HG03378 (cell line): ENCODE data around the gene SEMA6B.
"Not testable (repeated sequence)": the region's sequence is repeated elsewhere in the genome, so short reads cannot be mapped to it uniquely, and the experiment has no call there.

Experiments
- ATAC-seq: cut with Tn5 transposase; IDR thresholded peaks from one replicate; pipeline ENCODE4 v1.9.1; 2021; ENCODE audit warnings: mild to moderate bottlenecking, moderate library complexity; ENCODE audit not compliant: unreplicated experiment

The SEMA6B gene

DNA sequence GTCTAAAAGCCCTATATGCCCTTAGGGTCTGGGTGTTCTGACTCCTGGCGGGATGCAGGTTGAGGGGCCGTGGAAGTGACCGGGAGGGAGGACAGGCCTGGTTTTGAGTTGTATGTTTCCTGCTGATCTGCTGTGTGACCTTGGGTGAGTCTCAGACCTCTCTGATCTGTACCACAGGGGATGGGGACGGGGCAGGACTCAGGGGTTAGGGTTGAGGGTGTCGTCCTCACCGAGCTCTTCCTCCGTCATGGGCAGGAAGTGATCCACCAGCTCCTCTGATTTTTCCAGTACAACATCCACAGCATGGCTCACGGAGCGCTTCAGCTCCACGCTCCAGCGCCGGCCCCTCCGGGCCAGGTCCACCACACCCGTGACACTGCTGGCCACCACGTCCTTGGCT is 30.6 kb downstream of the SEMA6B start:
- ATAC-seq = no peak

DNA sequence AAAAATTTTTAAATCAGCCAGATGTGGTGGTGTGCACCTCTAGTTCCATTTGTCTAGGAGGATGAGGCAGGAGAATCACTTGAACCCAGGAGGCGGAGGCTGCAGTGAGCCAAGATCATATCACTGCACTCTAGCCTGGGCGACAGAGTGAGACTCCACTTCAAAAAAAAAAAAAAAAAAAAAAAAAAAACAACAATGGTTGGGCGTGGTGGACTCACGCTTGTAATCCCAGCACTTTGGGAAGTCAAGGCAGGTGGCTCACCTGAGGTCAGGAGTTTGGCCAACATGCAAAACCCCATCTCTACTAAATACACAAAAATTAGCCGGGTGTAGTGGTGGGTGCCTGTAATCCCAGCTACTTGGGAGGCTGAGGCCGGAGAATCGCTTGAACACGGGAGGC is 32.1 kb downstream of the SEMA6B start:
- ATAC-seq = not testable (repeated sequence)

DNA sequence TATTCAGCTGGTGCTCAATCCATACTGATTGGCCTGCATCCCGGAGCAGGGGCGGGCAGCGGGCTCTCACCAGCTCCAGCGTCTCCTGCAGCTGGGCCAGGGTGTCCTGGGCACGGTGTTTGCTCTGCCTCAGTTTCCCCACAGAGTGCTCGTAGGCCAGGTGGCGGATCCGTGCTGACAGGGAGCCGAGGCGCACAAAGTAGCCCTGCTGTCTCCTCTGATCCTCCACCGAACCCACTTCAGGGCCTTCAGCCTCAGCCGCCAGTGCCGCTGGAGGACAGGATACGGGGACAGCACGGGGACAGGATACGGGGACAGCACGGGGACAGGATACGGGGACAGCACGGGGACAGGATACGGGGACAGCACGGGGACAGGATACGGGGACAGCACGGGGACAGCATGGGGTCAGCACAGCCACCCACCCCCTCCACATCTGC is 33.9 kb downstream of the SEMA6B start:
- no peak for ATAC-seq

DNA sequence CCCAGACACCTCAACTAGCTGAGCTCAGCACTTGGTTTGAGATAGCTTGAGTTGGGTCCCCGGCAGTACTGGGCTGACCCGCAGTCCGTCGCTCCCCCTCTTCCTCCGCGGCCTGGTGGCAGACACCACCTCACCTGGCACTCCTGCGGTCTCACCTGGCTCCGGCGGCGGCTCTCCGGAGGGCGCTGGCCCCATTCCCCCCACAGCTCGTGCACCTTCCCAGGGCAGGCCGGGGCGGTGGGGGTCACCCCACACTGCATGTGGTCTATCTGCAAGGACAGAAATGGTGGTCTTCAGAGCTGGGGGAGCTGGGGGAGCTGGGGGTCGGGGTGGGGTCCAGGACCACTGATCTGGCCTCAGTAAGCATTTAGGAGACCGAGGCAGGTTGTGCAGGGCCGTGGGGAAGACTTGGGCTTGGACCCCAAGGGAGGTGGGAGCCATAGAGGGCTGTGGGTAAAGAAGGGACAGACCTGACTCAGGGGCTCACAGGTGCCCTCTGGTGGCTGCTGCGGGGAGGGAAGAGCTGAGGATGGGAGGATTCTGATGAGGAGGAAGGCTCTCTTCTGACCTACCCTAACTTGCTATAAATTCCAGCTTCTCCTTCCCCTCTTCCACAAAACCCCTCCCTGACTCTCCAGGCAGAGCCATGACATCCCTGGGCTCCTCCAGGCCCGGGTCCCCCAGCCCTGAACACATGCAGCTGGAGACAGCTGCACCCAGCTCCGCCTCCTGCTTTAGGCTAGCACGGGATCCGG is 34.5 kb downstream of the SEMA6B start:
- no peak for ATAC-seq

DNA sequence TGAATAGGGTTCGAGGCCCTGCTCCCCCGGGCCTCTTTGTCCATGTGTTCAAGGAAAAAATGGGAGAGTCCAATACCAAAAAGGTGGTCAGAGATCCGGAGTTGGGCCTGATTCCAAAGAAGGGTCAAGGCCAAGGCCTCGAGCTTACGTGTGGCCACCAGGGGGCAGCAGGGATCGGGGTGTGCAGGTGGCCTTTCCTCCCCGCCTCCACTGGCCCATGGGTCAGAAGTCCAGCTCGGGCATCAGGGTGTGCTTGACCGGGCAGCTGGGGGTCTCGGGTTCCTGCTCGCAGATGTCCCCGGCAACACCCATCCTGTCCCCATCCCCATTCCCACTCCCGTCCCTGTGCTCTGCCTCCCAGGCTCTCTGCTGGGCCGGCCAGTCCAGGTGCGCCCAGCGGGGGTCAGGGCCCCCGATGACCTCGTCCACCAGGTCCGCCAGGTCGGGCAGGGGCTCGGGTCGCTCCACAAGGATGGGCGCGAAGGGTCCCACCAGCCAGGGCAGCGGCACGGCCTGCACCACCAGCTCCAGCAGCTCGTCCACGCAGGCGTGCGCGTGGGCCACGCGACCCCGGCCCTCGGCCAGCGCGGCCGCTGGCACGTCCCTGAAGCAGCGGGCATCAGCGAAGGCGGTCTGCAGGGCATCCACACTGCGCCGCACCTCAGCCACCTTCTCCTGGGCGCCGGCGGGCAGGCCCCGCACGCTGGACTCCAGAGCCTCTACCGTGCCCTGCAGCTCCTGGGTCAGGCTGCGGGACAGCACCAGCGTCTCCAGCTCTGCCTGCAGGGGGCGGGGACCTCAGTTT is 36.0 kb downstream of the SEMA6B start:
- no peak for ATAC-seq

DNA sequence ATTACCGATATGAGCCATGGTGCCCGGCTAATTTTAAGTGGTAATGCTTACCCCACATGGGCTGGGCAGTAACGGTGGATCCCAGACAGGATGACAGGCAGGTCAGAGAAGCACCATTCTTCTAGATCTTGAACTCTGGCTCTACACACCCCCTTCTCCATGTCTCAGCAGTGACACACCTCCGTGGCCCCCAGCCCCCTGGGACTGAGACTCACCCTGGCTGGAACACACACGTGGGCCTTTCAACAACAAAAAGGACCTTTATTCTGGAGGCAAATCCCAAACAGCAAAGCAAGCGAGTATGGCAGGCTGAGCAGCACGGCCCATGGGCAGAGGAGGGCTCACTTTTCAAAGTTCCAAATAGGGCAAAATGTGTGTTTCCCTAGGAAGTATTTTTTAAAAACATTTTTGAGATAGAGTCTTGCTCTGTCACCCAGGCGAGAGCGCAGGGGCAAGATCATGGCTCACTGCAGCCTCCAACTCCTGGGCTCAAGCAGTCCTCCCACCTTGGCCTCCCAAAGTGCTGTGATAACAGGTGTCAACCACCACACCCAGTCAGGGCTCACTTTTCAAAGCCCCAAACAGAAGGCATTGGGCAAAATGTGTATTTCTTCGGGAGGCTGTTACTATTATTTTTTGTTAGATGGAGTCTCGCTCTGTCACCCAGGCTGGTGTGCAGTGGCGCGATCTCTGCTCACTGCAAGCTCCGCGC is 37.0 kb downstream of the SEMA6B start:
- no peak for ATAC-seq

DNA sequence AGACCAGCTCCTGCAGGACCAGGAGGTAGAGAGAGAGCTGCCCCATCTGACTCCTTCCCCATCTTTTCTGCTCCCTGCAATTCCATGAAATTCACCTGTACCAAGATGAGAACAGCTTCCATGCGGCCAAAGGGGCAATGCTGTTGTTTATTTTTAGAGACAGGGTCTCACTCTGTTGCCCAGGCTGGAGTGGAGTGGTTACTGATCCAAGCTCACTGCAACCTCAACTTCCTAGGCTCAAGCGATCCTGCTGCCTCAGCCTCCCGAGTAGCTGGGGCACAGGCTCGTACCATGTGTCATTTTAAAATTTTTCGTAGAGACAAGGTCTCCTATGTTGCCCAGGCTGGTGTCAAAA is 37.6 kb downstream of the SEMA6B start:
- ATAC-seq = no peak

DNA sequence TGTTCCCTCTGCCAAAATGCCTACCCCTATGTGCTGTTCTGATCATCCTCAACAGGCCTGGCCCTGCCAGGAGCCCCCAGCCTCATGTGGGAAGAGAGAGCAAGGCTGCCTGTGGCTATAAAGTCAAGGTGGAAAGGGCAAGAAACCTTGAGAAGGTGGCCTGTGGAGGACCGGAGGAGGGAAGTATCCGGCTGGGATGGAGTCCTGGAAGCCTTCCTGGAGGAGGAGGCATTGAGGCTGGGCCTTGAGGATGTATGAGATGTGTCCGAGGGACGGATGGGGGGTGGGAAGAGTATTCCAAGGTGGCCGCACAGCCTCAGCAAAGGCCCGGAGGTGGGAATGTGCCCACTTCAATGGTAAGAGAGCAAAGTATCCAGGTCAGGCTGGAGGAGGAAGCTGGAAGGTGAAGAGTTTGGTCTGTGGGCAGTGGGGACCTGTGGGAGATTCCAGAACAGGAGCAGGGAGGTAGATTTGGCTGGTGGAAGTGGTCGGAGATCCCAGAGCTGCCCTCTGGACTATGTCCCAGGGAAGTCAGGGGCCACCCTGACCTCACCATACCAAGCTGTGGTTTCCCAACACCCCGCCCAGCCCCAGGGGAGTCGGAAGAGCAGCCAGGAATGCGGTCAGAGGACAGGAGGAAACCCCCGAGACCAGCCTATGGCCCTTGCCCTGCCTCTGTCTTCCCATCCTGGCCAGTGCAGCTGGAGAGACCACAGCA is 38.2 kb downstream of the SEMA6B start:
- no peak for ATAC-seq

DNA sequence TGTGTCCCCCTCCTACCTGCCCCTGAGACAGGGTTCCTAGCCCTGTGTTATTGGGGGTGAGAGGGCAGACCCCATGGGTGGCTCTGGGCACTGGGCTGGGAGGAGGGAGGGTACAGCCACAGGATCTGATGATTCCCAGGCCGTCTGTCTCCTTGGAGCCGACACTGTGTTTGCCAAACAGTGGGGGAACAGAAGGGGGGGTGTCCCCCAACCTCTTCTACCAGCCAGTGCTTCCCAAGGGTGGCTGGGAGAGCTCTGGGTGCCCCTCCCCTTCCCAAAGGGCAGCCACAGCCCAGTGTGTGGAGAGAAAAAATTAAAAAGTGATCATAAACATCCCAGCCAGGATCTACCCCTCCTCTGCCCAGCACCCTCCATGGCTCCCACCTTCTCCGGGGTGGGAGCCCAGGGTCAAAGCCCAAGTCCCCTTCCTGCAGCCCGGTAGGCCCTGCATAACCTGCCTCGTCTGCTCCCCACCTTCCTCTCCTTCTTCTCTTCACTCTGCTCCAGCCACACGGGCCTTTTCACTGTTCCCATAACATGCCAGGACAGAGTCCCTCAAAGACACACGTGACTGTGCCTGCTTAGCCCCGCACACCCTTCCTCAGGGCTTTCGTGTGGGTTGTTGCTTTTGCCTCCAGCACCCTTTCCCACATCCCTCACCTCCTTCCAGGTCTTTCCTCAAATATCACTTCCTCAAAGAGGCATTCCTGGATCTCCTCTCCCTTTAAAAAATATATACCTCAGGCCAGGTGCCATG is 39.8 kb downstream of the SEMA6B start:
- ATAC-seq = no peak

DNA sequence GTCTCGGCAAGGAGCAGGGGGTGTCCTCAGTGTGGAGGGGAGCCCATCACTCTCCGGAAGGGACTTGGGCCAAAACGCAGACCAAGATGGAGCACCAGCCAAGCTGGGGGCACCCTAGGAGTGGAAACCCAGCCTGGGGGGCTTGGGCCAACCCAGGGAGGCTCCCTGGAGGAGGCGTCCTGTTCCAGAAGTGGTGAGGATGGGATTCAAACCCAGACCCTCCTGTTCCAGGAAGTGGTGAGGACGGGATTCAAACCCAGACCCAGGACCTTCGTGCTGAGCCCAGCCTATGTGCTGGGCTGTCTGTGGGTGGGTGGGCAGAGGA is 40.4 kb downstream of the SEMA6B start:
- ATAC-seq = no peak

DNA sequence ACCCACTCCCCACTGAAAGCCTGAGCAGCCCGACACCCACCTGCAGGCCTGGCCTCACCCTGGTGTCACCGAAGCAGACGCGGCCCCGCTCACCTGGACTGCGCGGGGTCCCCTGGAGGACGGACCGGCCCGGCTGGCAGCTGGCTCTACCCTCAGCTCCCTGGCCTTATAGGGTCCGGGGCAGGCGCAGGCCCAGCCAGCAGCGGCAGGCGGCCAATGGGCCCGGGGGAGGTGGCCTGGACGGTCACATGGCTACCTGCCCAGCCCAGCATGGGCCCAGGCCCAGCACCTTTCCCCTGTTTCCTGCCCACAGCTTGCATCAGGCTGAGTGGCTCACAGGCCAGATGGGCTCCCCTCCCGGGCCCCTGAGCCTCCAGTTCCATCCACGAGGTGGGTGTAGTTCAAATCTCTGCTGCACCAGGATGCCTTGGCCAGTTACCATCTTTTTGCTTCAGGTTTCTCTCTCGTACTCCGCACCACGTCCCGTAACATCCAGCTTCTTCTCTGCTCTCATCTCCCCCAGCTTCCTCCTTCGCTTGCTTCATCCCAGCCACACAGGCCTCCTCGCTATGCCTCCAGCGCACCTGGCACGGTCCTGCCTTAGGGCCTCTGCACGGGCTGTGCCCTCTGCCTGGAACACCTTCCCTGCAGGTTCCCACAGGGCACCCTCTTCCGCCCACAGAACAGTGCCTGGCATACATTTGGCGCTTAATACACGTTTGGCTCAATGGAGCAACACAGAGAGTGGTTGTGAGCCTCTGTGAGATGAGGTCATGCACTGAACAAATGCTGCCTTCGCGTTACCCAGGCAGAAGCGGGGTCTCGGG is 40.9 kb downstream of the SEMA6B start, which contains the start of gene PLIN4:
Gene PLIN4 (minus strand): TSS at position 142 of the 827 bp plus-strand sequence. CDS start 214 bp downstream, outside the sequence.
- no peak for ATAC-seq

DNA sequence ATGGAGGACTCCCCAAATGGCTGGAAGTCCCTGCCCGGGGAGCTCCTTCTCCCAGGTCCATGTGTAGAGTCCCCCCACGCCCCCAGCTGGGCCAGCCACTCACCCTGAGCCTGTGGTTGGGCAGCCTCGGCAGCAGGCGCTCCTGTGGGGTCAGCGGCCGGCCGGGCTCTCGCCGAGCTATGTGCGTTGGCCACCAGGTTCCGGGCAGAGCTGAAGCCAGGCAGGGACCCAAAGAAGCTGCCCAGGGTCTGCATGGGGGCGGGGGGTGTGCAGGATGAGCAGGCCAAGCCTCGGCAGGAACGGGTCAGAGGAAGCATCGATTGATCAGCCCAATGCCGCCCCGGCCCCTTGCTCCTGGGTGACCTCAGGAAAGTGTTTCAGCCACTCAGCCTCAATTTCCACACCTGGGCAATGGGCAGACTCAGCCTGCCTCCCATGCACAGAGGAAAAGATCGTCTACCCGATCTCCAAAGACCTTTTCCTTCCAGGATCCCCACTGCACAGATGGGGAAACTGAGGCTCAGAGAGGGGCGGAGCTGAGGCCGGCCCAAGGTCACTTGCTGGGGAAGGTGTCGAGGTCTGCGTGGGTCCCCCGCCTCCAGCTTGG is 41.9 kb downstream of the SEMA6B start:
- no peak for ATAC-seq

DNA sequence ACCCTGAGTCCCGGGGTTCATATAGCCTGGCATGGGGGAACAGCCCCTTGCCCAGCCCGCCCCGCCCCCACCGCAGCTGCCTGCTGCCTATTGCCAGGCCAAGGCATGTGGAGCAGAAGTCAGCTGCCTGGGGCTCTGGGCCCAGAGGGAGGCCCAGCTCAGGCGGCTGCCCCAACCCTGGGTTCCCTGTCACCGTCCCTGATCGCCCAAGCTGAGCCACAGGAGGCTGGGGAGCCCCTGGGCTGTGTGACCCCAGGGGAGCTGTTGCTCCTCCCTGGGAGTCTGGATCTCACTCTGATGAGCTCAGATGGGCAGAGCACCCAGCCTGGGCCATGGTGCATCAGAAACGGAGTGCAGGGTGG is 42.6 kb downstream of the SEMA6B start:
- no peak for ATAC-seq

DNA sequence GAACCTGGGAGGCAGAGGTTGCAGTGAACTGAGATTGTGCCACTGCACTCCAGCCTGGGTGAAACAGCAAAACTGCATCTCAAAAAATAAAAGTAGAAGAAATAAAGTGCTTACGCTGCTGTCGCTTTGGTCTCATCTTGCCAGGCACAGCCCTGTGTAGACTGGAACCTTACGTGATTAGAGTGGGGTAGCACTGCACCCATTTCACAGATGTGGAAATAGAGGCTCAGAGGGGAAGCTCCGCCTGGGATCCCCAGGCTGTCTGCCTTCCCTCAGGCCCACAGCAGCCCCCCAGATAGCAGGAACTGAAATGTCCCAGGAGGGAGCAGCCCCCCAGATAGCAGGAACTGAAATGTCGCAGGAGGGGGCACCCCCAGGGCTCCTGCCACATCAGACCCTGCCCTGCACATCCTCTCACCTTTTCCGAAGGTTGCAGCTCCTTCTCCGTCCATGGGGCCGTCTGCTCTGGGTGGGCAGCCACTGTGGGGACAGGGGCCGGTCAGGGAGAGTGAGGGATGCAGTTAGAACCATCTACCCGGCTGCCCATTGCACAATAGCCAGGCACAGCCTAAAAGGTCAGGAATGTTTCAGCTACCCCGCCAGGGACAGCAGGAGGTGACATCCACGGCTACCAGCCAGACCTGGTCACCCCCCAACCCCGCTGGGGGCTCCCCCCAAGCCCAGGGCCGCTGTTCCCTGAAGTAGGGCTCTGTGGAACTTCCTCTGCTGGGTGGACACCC is 43.1 kb downstream of the SEMA6B start:
- ATAC-seq = no peak

DNA sequence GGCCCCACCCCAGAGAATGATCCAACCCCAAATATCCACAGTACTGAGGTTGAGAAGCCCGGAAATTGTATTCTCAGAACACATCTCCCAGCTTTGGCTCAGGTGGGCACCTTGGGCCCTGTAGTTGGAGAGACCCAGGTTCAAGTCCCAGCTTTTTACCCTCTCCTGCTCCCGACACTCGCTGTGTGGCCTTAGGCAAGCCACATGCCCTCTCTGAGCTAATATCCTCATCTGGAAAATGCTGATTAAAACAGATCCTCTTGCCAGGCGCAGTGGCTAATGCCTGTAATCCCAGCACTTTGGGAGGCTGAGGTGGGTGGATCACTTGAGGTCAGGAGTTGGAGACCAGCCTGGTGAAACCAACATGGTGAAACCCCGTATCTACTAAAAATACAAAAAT is 43.8 kb downstream of the SEMA6B start:
- no peak for ATAC-seq

DNA sequence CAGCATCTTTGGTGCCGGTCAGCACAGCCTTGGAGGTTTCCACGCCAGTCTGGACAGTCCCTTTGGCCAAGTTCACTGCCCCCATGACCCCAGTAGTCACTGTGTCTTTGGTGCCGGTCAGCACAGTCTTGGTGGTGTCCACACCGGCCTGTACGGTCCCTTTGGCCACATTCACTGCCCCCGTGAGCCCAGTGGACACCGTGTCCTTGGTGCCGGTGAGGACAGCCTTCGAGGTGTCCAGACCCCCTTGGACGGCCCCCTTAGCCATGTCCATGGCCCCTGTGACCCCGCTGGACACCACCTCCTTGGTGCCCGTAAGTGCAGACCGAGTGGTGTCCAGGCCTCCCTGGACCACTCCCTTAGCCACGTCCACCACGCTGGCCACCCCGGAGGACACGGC is 46.2 kb downstream of the SEMA6B start:
- ATAC-seq = no peak

DNA sequence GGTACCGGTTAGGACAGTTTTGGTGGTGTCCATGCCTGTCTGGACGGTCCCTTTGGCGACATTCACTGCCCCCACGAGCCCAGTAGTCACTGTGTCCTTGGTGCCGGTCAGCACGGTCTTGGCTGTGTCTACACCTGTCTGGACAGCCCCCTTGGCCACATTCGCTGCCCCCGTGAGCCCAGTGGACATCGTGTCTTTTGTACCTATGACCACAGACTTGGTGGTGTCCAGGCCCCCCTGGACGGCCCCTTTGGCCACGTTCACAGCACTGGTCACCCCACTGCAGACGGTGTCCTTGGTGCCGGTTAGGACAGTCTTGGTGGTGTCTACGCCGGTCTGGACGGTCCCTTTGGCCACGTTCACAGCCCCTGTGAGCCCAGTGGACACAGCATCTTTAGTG is 47.4 kb downstream of the SEMA6B start:
- ATAC-seq = no peak

DNA sequence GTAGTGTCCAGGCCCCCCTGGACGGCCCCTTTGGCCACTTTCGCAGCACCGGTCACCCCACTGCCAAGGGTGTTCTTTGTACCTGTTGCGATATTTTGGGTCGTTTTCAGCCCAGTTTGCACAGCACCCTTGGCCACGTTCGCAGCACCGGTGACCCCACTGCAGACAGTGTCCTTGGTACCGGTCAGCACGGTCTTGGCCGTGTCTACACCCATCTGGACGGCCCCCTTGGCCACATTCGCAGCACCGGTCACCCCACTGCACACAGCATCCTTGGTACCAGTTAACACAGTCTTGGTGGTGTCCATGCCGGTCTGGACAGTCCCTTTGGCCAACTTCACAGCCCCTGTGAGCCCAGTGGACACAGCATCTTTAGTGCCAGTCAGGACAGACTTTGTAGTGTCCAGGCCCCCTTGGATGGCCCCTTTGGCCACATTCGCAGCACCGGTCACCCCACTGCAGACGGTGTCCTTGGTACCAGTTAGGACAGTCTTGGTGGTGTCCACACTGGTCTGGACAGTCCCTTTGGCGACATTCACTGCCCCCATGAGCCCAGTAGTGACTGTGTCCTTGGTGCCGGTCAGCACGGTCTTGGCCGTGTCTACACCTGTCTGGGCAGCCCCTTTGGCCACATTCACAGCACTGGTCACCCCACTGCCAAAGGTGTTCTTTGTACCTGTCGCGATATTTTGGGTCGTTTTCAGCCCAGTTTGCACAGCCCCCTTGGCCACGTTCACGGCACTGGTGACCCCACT is 48.0 kb downstream of the SEMA6B start:
- no peak for ATAC-seq
